Activated T-helper 17 cell treated with anti-CD3 and anti-CD28 coated beads, Interleukin-2, amount 50 U/mL, for 72 hours (primary cell): ENCODE measurements around the gene SSH2. TPM values are rescaled to one million over a fixed set of nuclear protein-coding genes. Genes with fewer than 3 reads are reported as not detected.

Experiments used
- ATAC-seq: fragments of 150-1000 bp; cut with Tn5 transposase; replicated peaks from 2 replicates; pipeline ENCODE4 v1.10.0; 2021; ENCODE audit warnings: mild to moderate bottlenecking, moderate library complexity
- H3K27ac Mint-ChIP-seq: one replicate; pipeline ENCODE4 v1.8.0; 2022; ENCODE audit warnings: mixed read lengths
- H3K27me3 Mint-ChIP-seq: one replicate; pipeline ENCODE4 v1.8.0; 2022; ENCODE audit warnings: mixed read lengths
- H3K36me3 Mint-ChIP-seq: one replicate; pipeline ENCODE4 v1.8.0; 2022; ENCODE audit warnings: low read depth, mild to moderate bottlenecking, mixed read lengths
- H3K4me1 Mint-ChIP-seq: one replicate; pipeline ENCODE4 v1.8.0; 2022; ENCODE audit warnings: mixed read lengths
- H3K4me3 Mint-ChIP-seq: one replicate; pipeline ENCODE4 v1.8.0; 2022; ENCODE audit warnings: mild to moderate bottlenecking, mixed read lengths
- H3K9me3 Mint-ChIP-seq: one replicate; pipeline ENCODE4 v1.8.0; 2022; ENCODE audit warnings: mixed read lengths
- total RNA-seq, 2 donors: library from RNA; stranded (reverse); gene quantifications; one replicate each; pipeline ENCODE4 v1.2.3, GENCODE V29; 2022

The SSH2 gene
- total RNA-seq, 2 donors from 2014 or later = 49.7 to 50.0 TPM

DNA sequence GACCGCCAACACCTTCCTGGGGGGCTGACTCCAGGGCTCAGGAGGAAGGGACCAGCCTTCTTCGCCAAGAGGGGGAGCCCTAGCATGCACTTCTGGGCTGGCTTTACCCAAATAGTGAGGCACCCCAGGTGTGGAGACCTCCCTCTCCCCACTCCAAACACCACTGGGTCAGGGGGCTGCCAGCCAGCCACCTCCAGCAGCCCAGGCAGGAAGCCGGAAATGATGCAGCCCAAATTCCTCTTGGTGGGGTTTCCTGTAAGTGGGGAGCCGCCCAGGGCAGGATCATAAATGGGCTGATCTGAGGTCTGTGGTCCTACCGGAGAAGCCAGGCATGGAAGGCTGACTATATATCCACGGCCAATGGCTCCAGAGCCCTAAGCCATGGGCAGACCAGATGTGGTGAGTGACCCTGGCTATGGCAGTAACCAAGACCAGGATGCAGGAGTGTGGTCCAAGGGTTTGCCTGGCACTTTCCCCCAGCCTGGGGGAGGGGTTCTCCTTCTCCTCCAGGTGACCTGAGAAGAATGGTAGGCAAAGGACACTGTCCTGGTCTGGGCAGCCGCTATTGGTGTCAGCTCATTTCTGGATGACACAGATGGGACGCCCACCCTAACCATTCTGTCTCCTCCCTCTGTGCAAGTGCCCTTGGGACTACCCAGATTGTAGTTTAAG lies 344.8 kb downstream of the SSH2 start:
- H3K27ac Mint-ChIP-seq = peak overlapping the region; percentile 65
- H3K9me3 Mint-ChIP-seq = no peaks in the 10 kb centered on the region
- H3K4me1 Mint-ChIP-seq = peaks cover 20% of the 10 kb centered on the region
- H3K4me3 Mint-ChIP-seq = peak overlapping the region; percentile 95
- ATAC-seq = no peak
- peaks cover 29% of the 10 kb centered on the region for H3K36me3 Mint-ChIP-seq
- no peaks in the 10 kb centered on the region for H3K27me3 Mint-ChIP-seq

DNA sequence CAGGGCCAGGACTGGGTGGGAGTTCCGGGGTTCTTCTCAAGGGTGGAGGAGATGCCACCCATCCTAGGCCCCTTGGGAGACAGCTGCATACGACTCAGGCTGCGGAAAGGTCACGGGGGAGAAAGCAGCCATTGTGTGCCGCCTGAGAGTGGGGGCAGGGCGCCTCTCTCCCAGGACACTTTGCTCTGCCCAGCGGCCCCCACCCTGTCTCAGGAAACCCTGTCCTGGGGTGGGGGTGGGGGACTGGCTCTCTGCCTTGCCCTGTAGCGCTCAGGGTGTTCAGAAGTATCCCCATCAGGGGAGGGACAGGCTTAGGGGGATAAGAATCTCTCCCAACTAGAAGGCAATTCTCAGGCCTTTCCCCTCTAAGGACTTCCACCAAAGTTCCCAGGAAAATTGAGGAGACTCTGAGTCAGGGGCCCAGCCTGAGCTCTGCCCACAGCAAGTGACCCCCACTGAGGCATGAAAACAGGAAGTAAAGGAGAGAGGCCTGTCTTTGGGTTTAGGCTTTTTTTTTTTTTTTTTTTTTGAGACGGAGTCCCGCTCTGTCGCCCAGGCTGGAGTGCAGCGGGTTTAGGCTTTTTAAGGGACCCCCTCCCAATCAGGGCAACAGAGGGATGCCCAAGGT lies 345.5 kb downstream of the SSH2 start:
- Mint-ChIP-seq H3K27ac (peak overlapping the region; percentile 65), H3K36me3 (peaks cover 35% of the 10 kb centered on the region), H3K9me3 (no peaks in the 10 kb centered on the region), H3K27me3 (no peaks in the 10 kb centered on the region), H3K4me3 (peak overlapping the region; percentile 95), H3K4me1 (peaks cover 25% of the 10 kb centered on the region)
- ATAC-seq = no peak

DNA sequence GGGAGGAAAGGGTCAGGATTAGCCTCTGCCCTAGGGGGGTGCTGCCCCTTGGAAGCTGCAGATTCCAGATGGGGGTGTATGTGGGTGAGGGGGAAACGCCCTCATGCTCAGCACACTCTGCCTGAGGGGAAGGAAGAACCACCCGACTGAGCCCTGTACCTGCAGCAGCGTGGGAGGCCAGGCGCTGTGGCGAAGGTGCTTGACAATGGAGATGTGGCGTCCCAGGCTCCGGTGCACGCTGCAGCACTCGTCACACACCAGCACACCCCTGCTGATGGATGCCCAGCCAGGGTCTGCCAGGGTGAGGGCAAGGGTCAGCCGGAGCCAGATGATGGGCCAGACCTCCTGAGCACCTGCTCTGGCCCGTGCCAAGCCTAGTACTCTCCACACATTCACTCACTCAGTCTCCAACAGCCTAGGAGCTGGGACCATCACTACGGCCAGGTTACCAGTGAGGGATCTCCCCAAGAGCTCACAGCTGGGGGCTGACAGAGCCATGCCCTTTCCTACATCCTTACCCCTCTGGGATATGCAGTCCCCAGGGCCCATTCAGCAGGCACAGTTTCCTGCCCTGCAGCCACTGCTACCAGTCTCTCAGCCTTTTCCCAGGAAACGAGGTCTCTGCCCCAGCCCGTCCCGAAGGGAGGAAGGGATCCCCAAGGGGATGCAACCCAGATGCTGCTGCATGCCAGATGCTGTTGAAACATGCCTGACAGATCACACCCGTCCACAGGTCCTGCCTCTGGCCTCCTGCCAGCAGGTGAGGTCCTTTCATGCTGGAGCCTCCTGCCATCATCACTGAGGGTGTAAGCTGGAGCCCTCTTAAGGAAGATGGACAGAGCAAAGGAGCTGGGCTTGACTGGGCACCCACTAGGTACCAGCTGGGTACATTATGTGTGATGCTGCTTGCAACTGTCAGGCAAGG lies 346.4 kb downstream of the SSH2 start:
- H3K4me3 Mint-ChIP-seq = peak overlapping the region; percentile 95
- no peak for ATAC-seq
- H3K4me1 Mint-ChIP-seq = peaks cover 25% of the 10 kb centered on the region
- peak overlapping the region; percentile 65 for H3K27ac Mint-ChIP-seq
- H3K36me3 Mint-ChIP-seq = peaks cover 43% of the 10 kb centered on the region
- no peaks in the 10 kb centered on the region for H3K9me3 Mint-ChIP-seq
- no peaks in the 10 kb centered on the region for H3K27me3 Mint-ChIP-seq

DNA sequence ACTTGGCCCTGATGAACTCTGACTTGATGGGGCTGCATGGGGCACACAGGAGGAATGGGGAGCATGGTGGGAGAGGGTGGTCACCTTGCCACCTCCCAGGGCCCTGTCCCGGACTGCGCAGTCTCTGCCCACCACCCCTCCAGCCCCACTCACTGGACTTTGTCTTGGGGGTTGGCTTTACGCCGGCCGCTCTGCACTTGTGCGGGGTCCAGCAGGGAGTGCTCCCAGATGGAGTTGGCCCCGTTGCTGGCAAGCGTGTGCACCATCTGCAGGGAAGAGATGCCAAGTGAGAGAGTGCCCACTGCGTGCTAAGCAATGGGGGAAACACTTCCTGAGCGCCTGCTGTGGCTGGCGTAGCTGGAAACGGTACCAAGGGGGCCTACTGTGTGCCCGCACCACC lies 347.3 kb downstream of the SSH2 start:
- Mint-ChIP-seq H3K4me3 (no peak overlapping the region), H3K27me3 (no peaks in the 10 kb centered on the region), H3K27ac (no peak overlapping the region), H3K36me3 (peaks cover 46% of the 10 kb centered on the region), H3K4me1 (peaks cover 19% of the 10 kb centered on the region), H3K9me3 (no peaks in the 10 kb centered on the region)
- ATAC-seq = no peak

DNA sequence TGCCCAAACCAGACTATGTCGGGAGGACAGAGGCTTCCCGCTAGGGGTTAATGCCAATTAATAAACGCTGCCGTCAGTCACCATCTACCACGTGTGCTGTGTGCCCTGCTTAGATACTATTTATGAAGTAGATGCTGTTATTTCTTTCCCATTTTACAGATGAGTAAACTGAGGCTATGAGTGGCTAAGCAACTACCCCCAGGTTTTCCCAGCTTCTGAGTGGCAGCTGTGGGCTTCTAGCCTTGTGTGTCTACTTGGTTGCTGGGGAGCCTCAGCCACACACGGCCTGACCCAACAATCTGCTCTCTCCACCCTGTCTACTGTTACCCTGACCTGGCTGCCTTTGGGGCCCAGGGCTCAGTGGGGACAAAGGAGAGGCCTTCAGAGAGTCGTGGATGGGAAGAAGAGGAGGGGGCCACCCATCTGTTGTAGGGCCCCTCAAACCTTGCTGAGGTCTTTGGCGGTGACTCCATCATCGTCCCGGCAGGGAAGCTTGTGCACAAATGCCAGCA lies 347.7 kb downstream of the SSH2 start:
- H3K27ac Mint-ChIP-seq = no peak overlapping the region
- no peak overlapping the region for H3K4me3 Mint-ChIP-seq
- peaks cover 50% of the 10 kb centered on the region for H3K36me3 Mint-ChIP-seq
- H3K27me3 Mint-ChIP-seq = no peaks in the 10 kb centered on the region
- H3K9me3 Mint-ChIP-seq = no peaks in the 10 kb centered on the region
- peaks cover 14% of the 10 kb centered on the region for H3K4me1 Mint-ChIP-seq
- no peak for ATAC-seq

DNA sequence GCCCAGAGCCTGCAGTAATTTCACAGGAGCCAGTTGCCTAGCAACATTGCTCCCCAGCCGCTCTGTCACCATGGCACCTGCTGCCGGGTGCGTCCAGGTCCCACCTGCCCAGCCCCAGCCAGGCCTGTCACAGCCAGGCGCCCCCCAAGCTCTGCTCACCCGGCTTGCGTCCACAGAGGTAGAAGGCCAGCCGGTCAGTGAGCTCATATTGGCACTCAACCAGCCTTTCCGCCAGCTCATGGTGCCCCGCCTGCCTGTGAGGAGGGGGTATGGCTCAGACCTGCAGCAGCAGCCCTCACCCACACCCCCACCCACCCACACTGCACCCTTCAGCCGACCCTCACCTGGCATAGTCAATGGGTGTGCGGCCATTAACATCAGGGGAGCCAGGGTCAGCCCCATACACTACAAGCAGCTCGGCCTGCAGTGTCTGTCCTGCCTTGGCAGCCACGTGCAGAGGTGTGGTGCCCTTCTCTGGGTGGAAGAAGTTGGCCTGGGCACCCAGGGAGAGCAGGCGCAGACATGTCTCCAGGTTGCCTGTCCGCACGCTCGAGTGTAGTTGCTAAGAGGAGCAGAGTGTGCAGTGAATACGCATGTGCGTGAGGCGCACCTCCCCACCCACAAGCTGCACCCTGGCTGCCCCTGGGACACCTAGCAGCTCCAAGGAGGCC lies 348.3 kb downstream of the SSH2 start:
- Mint-ChIP-seq H3K9me3 (no peaks in the 10 kb centered on the region), H3K4me1 (peaks cover 14% of the 10 kb centered on the region), H3K27me3 (no peaks in the 10 kb centered on the region), H3K4me3 (no peak overlapping the region), H3K36me3 (peaks cover 50% of the 10 kb centered on the region), H3K27ac (no peak overlapping the region)
- ATAC-seq = no peak

DNA sequence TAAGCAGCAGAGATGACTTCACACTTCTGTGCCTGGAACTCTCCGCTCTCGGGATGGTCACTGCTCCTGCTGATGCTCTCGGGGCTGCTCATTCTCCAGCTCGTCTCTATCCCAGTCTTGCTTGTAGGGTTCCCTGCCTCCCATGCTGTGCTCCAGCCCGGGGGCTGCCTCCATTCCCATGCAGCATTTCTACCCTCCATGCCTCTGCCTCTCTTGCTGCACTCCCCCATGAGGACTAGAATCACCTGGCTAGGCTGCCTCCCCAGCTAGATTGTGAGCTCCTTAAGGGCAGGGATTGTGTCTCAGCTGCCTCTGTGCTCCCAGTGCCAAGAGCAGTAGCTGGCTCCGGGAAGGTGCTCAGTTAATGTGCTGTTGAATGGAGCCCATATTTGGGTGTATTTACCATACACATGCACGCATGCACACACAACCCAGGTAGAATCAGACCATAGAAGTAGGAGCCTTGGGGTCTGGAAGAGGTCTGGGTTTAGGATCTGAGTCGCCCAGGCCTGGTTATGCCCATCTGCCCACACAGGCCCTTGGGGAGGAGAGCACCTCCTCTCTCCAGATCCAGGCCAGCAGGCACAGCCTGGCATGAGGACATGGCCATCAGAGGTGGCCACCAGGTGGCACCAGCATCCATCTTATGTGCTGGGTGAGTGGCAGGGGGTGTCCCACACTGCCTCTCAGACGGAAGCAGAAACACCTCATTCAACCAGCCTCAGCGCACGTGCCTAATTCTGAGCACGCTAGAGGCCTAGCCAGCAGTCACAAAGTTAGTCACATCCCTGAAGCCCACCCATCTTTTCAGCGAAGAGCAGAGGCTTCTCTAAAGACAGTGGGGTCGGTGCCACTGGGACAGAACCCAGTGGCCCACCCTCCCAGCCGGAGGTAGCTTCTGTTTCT lies 349.9 kb downstream of the SSH2 start:
- H3K27me3 Mint-ChIP-seq = no peaks in the 10 kb centered on the region
- H3K4me3 Mint-ChIP-seq = peak overlapping the region; percentile 42
- peak; percentile 99 for ATAC-seq
- H3K36me3 Mint-ChIP-seq = peaks cover 57% of the 10 kb centered on the region
- H3K4me1 Mint-ChIP-seq = peaks cover 9% of the 10 kb centered on the region
- no peaks in the 10 kb centered on the region for H3K9me3 Mint-ChIP-seq
- peak overlapping the region; percentile 83 for H3K27ac Mint-ChIP-seq

DNA sequence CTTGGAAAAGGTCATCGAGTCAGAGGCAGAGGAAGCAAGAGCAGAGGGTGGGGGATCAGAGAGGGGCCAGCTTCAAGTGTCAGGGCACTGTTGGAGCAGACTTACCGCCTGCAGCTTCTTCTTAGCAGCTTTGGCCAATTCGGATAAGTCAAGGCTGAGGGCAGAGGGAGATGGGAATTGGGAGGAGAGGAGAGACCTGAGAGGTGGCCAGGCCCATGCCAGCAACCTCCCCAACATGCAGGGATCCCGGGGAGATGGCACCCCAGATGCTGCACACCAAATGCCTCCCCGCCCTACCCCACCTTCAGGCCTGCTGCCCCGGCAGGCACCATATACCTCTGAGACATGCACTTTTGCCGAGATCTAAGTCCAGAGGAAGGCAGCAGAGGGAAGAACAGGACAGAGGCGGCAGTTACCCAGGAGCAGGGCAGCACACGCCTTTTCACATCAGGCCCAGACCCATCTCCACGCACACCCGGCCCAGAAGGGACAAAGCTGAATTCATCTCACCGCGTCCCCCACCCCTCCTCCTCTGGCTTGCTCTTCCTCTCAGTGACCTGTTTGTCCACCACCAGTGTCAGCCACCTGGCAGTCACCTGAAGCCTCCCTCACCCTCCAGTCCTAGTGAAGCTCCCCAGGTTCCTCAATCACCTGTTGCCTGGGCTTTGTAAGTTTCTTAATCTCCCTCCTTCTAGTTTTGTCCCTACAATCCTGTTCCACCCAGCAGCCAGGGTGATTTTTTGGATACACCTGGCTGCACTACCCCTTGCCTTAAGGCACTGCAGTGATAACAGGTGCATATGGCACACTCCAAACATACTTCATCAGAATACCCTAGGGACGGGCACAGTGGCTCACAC lies 351.2 kb downstream of the SSH2 start:
- H3K4me3 Mint-ChIP-seq = no peak overlapping the region
- no peak overlapping the region for H3K27ac Mint-ChIP-seq
- no peaks in the 10 kb centered on the region for H3K27me3 Mint-ChIP-seq
- ATAC-seq = no peak
- H3K36me3 Mint-ChIP-seq = peaks cover 68% of the 10 kb centered on the region
- H3K9me3 Mint-ChIP-seq = no peaks in the 10 kb centered on the region
- H3K4me1 Mint-ChIP-seq = peaks cover 9% of the 10 kb centered on the region

DNA sequence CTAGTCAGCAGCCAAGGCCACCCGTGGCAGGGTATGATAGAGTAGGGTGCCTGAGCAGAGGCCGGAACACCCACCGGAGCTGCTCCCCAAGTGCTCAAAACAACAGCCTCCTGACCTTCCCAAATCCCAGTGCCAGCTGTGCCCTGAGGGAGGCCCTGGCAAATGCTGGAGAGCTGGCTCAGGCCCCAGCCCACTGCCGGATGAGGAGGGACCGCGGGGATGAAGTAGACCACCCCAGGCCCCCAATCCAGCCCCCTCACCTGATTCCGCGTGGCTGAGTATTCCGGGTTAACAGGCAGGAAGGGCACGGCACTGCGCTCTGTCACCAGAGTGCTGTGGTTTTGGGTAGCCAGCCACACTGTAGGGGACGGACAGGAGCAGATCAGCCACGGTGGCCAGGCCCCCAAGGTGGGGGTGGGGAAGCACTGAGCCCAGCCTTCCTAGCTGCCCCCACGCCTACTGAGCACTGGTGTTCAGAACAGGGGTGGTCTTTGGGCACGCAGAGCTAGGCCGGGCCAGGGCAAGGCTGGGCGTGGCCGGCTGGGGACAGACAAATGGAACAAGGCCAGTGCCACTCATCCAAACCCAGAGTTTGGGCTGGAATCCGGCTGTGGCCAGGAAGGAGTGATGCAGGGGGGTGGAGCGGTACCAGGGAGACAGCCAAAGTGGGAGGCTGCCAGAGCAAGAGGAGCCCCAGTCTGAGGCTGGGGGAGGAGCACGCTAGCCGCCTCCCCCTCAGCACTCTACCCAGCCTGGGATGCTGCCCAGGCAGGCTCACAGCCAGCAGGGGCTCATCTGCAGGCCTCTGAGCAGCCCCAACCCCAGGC lies 352.4 kb downstream of the SSH2 start:
- Mint-ChIP-seq H3K27me3 (no peaks in the 10 kb centered on the region), H3K4me3 (no peak overlapping the region), H3K27ac (no peak overlapping the region), H3K9me3 (no peaks in the 10 kb centered on the region), H3K36me3 (peaks cover 71% of the 10 kb centered on the region), H3K4me1 (peaks cover 9% of the 10 kb centered on the region)
- ATAC-seq = no peak

DNA sequence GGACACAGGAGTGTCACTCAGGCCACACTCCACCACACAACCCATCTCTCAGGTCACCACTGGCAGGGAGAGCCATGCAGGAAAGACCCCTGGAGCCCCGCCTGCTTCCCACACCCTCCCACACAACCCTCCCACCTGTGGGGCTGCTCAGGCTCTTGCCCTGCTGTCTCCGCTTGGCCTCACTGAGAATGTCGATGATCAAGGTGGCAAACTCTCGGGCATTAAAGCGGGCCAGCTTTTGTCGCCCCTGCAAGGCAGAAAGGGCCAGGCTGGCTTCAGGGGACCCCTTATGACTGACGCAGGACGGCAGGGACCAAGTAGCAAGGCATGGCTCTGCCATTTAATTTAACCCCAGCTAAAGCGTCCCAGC lies 353.0 kb downstream of the SSH2 start:
- H3K4me3 Mint-ChIP-seq = no peak overlapping the region
- no peak overlapping the region for H3K27ac Mint-ChIP-seq

DNA sequence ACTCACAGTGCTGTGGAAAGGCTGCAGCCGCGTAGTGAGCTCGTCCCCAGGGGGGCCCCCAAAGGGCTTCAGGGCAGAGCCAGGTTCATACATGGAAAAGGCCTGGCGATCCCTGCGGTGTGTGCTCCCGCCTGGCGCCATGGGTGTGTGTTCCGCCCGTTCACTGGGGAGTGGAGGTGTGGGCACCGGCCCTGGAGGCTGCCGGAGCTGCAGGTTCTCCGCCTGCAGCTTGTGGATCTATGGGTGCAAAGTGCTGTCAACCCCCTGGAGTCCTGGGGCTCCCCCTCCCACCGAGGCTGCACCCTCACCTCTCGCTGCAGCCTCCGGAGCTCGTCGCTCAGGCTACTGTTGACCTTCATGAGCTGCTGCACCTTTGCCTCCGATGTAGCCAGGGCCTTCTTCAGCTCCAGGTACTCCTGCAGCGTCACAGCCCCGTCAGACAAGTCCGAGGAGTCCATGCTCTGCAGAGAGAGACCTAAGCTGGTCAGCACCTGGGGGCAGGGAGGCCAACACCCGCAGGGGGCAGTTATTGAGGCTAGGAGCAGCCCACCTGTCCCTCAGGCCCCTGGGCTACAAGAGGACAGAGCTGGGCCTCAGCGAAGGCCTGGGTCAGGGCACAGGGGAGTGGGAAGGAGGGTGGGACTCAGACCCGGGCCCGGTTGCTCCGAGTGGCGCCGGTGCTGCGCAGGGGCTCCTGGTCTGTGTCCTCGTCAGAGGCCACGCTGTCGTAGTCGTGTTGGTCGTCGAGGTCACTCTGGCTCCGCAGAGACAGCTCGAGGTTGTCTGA lies 353.6 kb downstream of the SSH2 start:
- no peak overlapping the region for H3K27ac Mint-ChIP-seq
- H3K36me3 Mint-ChIP-seq = peaks cover 65% of the 10 kb centered on the region
- H3K4me1 Mint-ChIP-seq = peaks cover 9% of the 10 kb centered on the region
- no peaks in the 10 kb centered on the region for H3K27me3 Mint-ChIP-seq
- no peak for ATAC-seq
- H3K9me3 Mint-ChIP-seq = no peaks in the 10 kb centered on the region
- H3K4me3 Mint-ChIP-seq = no peak overlapping the region

More for the DNA sequence above, 353.0 kb downstream of the SSH2 start:
- Mint-ChIP-seq H3K4me1 (peaks cover 9% of the 10 kb centered on the region), H3K36me3 (peaks cover 65% of the 10 kb centered on the region), H3K9me3 (no peaks in the 10 kb centered on the region), H3K27me3 (no peaks in the 10 kb centered on the region)
- ATAC-seq = no peak
